ENCODE data around the gene CYP4F2.

The CYP4F2 gene

GRCh38 chr19:15900504-15900903 is 2.6 kb upstream of the CYP4F2 start:
- TF ChIP-seq ZBTB7A (IDR thresholded peaks at IDR 0.05; ENCODE audit: low read depth): no peak
- TF ChIP-seq NFIC (IDR thresholded peaks at IDR 0.05): no peak
- no peak for TF ChIP-seq MAX (IDR thresholded peaks at IDR 0.05)
- TF ChIP-seq REST (IDR thresholded peaks at IDR 0.05; ENCODE audit: low read depth): no peak
- TF ChIP-seq TEAD4 (IDR thresholded peaks at IDR 0.05): no peak
- TF ChIP-seq CEBPB (IDR thresholded peaks at IDR 0.05): no peak
- TF ChIP-seq TCF12 (IDR thresholded peaks at IDR 0.05; ENCODE audit: low read depth): no peak

- TF ChIP-seq EGR1 (IDR thresholded peaks at IDR 0.05): no peak
- no peak for TF ChIP-seq TEAD4 (IDR thresholded peaks at IDR 0.05)
- no peak for TF ChIP-seq TCF12 (IDR thresholded peaks at IDR 0.05; ENCODE audit: low read depth)
- no peak for TF ChIP-seq TAF1 (IDR thresholded peaks at IDR 0.05; ENCODE audit: low read depth)
- no peak for TF ChIP-seq CEBPB (IDR thresholded peaks at IDR 0.05)
- TF ChIP-seq RAD21 (IDR thresholded peaks at IDR 0.05; ENCODE audit: low read depth): no peak
- TF ChIP-seq CREB1 (IDR thresholded peaks at IDR 0.05; ENCODE audit: low read depth): no peak
- no peak for TF ChIP-seq YY1 (IDR thresholded peaks at IDR 0.05; ENCODE audit: low read depth)
- TF ChIP-seq EP300 (IDR thresholded peaks at IDR 0.05; ENCODE audit: borderline replicate concordance): no peak
- TF ChIP-seq MAX (IDR thresholded peaks at IDR 0.05): no peak
- no peak for TF ChIP-seq USF1 (IDR thresholded peaks at IDR 0.05)
- no peak for TF ChIP-seq NFIC (IDR thresholded peaks at IDR 0.05)
- TF ChIP-seq REST (IDR thresholded peaks at IDR 0.05; ENCODE audit: low read depth): no peak
- no peak for TF ChIP-seq FOXM1 (IDR thresholded peaks at IDR 0.05; ENCODE audit: borderline replicate concordance, low read depth)
- TF ChIP-seq ZBTB7A (IDR thresholded peaks at IDR 0.05; ENCODE audit: low read depth): no peak
Measured at GRCh38 chr19:15897026-15897737, 692 bp downstream of the CYP4F2 start.

GRCh38 chr19:15895876-15896430 is 1.9 kb downstream of the CYP4F2 start:
- TF ChIP-seq CEBPB (IDR thresholded peaks at IDR 0.05): no peak
- TF ChIP-seq USF1 (IDR thresholded peaks at IDR 0.05): no peak

- no peak for TF ChIP-seq REST (IDR thresholded peaks at IDR 0.05; ENCODE audit: low read depth)
- TF ChIP-seq EGR1 (IDR thresholded peaks at IDR 0.05): no peak
- no peak for TF ChIP-seq EP300 (IDR thresholded peaks at IDR 0.05; ENCODE audit: borderline replicate concordance)
- no peak for TF ChIP-seq TAF1 (IDR thresholded peaks at IDR 0.05; ENCODE audit: low read depth)
- no peak for TF ChIP-seq CEBPB (IDR thresholded peaks at IDR 0.05)
- TF ChIP-seq NFIC (IDR thresholded peaks at IDR 0.05): no peak
- no peak for TF ChIP-seq CREB1 (IDR thresholded peaks at IDR 0.05; ENCODE audit: low read depth)
- no peak for TF ChIP-seq RAD21 (IDR thresholded peaks at IDR 0.05; ENCODE audit: low read depth)
- no peak for TF ChIP-seq TCF12 (IDR thresholded peaks at IDR 0.05; ENCODE audit: low read depth)
- TF ChIP-seq MAX (IDR thresholded peaks at IDR 0.05): no peak
- no peak for TF ChIP-seq ZBTB7A (IDR thresholded peaks at IDR 0.05; ENCODE audit: low read depth)
- no peak for TF ChIP-seq TEAD4 (IDR thresholded peaks at IDR 0.05)
- TF ChIP-seq FOXM1 (IDR thresholded peaks at IDR 0.05; ENCODE audit: borderline replicate concordance, low read depth): no peak
- TF ChIP-seq YY1 (IDR thresholded peaks at IDR 0.05; ENCODE audit: low read depth): no peak
- TF ChIP-seq USF1 (IDR thresholded peaks at IDR 0.05): no peak
Measured at GRCh38 chr19:15894359-15894758, 3.5 kb downstream of the CYP4F2 start.

All from Ishikawa (cell line).